Subcutaneous abdominal adipose tissue (tissue), 5 donors: Measurements from ENCODE around the gene CLSTN1.

Experiments used
- H3K27ac ChIP-seq: one replicate; pipeline ENCODE4 v1.7.0; 2013; ENCODE audit warnings: low read depth, mild to moderate bottlenecking, inconsistent platforms, low read length, moderate library complexity
- H3K27me3 ChIP-seq, 5 donors: one replicate each; pipeline ENCODE4 v1.7.0; 2013; ENCODE audit warnings: low read length in 5 of 5, inconsistent platforms in 1 of 5; ENCODE audit not compliant: control insufficient read depth in 5 of 5, insufficient read depth in 4 of 5
- H3K36me3 ChIP-seq, 5 donors: one replicate each; pipeline ENCODE4 v1.7.0; 2013; ENCODE audit warnings: low read length in 5 of 5; ENCODE audit not compliant: control insufficient read depth in 5 of 5, insufficient read depth in 5 of 5
- H3K4me1 ChIP-seq, 5 donors: one replicate each; pipeline ENCODE4 v1.7.0; 2013; ENCODE audit warnings: low read length in 5 of 5, mild to moderate bottlenecking in 3 of 5, moderate library complexity in 1 of 5; ENCODE audit not compliant: control insufficient read depth in 5 of 5, insufficient read depth in 5 of 5
- H3K4me3 ChIP-seq, 5 donors: one replicate each; pipeline ENCODE4 v1.7.0; 2013; ENCODE audit warnings: low read length in 5 of 5, low read depth in 1 of 5
- H3K9ac ChIP-seq, 5 donors: one replicate each; pipeline ENCODE4 v1.7.0; 2013; ENCODE audit warnings: low read length in 5 of 5, mild to moderate bottlenecking in 4 of 5, moderate library complexity in 3 of 5
- H3K9me3 ChIP-seq, 5 donors: one replicate each; pipeline ENCODE4 v1.7.0; 2013; ENCODE audit warnings: low read length in 5 of 5; ENCODE audit not compliant: control insufficient read depth in 5 of 5
- donor health status: healthy.
- donor health status: healthy.
- donor health status: healthy.
- donor health status: healthy.
- donor health status: healthy.

Gene CLSTN1

GRCh38 chr1:9687120-9687873 is 136.5 kb downstream of the CLSTN1 start:
- Histone ChIP-seq H3K27ac (peak overlapping the region; percentile 54), H3K9me3 (no peaks in the 10 kb centered on the region), H3K4me3 (peak overlapping the region; percentile 58 to 72 (median 65)), H3K9ac (peak overlapping the region in 3 of 5 donors; percentile 4 to 63 (median 56)), H3K36me3 (no peaks in the 10 kb centered on the region), H3K4me1 (peaks cover 4 to 36% (median 31%) of the 10 kb centered on the region in 5 donors), H3K27me3 (no peaks in the 10 kb centered on the region)

DNA sequence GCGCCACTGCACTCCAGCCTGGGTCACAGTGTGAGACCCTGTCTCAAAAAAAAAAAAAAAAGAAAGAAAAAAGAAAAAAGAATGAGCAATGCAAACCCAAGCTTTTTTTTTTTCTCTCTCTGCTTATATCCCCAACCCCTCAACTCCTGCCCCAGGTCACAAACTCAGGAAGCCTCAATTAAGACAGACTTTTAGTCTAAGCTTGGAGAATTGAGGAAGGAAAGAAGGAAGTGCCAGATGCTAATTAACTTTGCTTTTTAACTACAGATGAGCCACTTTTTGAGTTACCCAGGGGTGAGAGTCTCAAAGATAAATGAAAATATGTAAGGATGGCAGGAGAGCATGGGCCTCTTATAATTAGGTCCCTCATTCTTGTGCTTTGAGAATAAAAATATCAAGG is 139.0 kb downstream of the CLSTN1 start:
- Histone ChIP-seq H3K36me3 (no peaks in the 10 kb centered on the region), H3K27ac (no peak overlapping the region), H3K4me1 (peaks cover 4 to 26% (median 25%) of the 10 kb centered on the region in 5 donors), H3K4me3 (no peak overlapping the region), H3K9me3 (no peaks in the 10 kb centered on the region), H3K9ac (no peak overlapping the region), H3K27me3 (no peaks in the 10 kb centered on the region)

- no peaks in the 10 kb centered on the region for H3K36me3 ChIP-seq
- no peak overlapping the region for H3K4me3 ChIP-seq
- H3K27ac ChIP-seq: no peak overlapping the region
- no peaks in the 10 kb centered on the region for H3K4me1 ChIP-seq
- H3K9ac ChIP-seq: no peak overlapping the region
- no peaks in the 10 kb centered on the region for H3K9me3 ChIP-seq
- H3K27me3 ChIP-seq: no peaks in the 10 kb centered on the region
Measured at GRCh38 chr1:9680828-9681227, 142.9 kb downstream of the CLSTN1 start.

DNA sequence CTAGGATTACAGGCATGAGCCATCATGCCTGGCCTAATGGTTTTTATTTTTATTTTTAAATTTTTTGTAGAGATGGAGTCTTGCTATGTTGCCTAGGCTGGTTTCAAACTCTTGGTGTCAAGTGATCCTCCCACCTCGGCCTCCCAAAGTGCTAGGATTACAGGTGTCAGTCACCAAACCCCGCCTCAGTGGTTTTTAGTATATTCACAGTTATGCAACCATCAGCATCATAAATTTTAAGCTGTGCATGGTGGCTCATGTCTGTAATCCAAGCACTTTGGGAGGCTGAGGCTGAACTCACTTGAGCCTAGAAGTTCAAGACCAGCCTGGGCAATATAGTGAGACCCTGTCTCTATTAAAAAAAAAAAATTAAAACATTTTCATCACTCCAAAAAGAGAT is 143.7 kb downstream of the CLSTN1 start:
- Histone ChIP-seq H3K9ac (no peak overlapping the region), H3K36me3 (no peaks in the 10 kb centered on the region), H3K27me3 (no peaks in the 10 kb centered on the region), H3K27ac (no peak overlapping the region), H3K4me3 (no peak overlapping the region), H3K9me3 (no peaks in the 10 kb centered on the region), H3K4me1 (no peaks in the 10 kb centered on the region)
